ENCODE results near the gene SERINC4.

The SERINC4 gene

GRCh38 chr15:43769584-43770228 lies 30.3 kb downstream of the SERINC4 start:
- H3K27ac ChIP-seq (ENCODE audit: low read depth, low read length, poor library complexity, severe bottlenecking) = peak overlapping the region; percentile 70
- peaks cover 31% of the 10 kb centered on the region for H3K4me1 ChIP-seq (ENCODE audit: insufficient read depth, low read length, severe bottlenecking)
- H3K79me2 ChIP-seq (ENCODE audit: insufficient read depth, low read length) = no peaks in the 10 kb centered on the region
- no peak overlapping the region for H2AFZ ChIP-seq (ENCODE audit: low read length)
- no peaks in the 10 kb centered on the region for H4K20me1 ChIP-seq (ENCODE audit: insufficient read depth, low read length)
- no peaks in the 10 kb centered on the region for H3K9me2 ChIP-seq (ENCODE audit: low read depth, low read length)
- peaks cover 100% of the 10 kb centered on the region for H3K36me3 ChIP-seq (ENCODE audit: insufficient read depth, low read length)
- no peak overlapping the region for H3K4me3 ChIP-seq (ENCODE audit: low read depth, low read length, poor library complexity, severe bottlenecking)
- TF ChIP-seq EZH2 (IDR thresholded peaks at IDR 0.05; ENCODE audit: borderline replicate concordance, low read length) (no peak), CTCF (IDR thresholded peaks at IDR 0.05; ENCODE audit: low read length) (peak; percentile 93)
- no peaks in the 10 kb centered on the region for H3K9me3 ChIP-seq (ENCODE audit: low read length)
- H3K9ac ChIP-seq (ENCODE audit: low read length) = no peak overlapping the region
- H3K4me2 ChIP-seq (ENCODE audit: low read length) = no peak overlapping the region
- H3F3A ChIP-seq (ENCODE audit: insufficient read depth, low read length) = peaks cover 55% of the 10 kb centered on the region
- no peaks in the 10 kb centered on the region for H3K27me3 ChIP-seq (ENCODE audit: insufficient read depth, low read length)

- Histone ChIP-seq H3K9ac (ENCODE audit: low read length) (no peak overlapping the region), H3K27ac (ENCODE audit: low read depth, low read length, poor library complexity, severe bottlenecking) (no peak overlapping the region), H3K4me2 (ENCODE audit: low read length) (no peak overlapping the region), H3K27me3 (ENCODE audit: insufficient read depth, low read length) (no peaks in the 10 kb centered on the region), H3K36me3 (ENCODE audit: insufficient read depth, low read length) (peaks cover 98% of the 10 kb centered on the region), H4K20me1 (ENCODE audit: insufficient read depth, low read length) (no peaks in the 10 kb centered on the region), H3K9me3 (ENCODE audit: low read length) (no peaks in the 10 kb centered on the region), H3K79me2 (ENCODE audit: insufficient read depth, low read length) (no peaks in the 10 kb centered on the region), H3K9me2 (ENCODE audit: low read depth, low read length) (no peaks in the 10 kb centered on the region), H3K4me3 (ENCODE audit: low read depth, low read length, poor library complexity, severe bottlenecking) (no peak overlapping the region), H2AFZ (ENCODE audit: low read length) (no peak overlapping the region), H3K4me1 (ENCODE audit: insufficient read depth, low read length, severe bottlenecking) (no peaks in the 10 kb centered on the region), H3F3A (ENCODE audit: insufficient read depth, low read length) (peaks cover 16% of the 10 kb centered on the region)
- no peak for TF ChIP-seq CTCF (IDR thresholded peaks at IDR 0.05; ENCODE audit: low read length)
These were observed 36.1 kb downstream of the SERINC4 start for GRCh38 chr15:43763819-43764446.

- TF ChIP-seq CTCF (IDR thresholded peaks at IDR 0.05; ENCODE audit: low read length) = no peak
- no peak for TF ChIP-seq EZH2 (IDR thresholded peaks at IDR 0.05; ENCODE audit: borderline replicate concordance, low read length)
- peaks cover 15% of the 10 kb centered on the region for H3F3A ChIP-seq (ENCODE audit: insufficient read depth, low read length)
- H3K27ac ChIP-seq (ENCODE audit: low read depth, low read length, poor library complexity, severe bottlenecking) = no peak overlapping the region
- no peak overlapping the region for H3K9ac ChIP-seq (ENCODE audit: low read length)
- H2AFZ ChIP-seq (ENCODE audit: low read length) = no peak overlapping the region
- no peaks in the 10 kb centered on the region for H4K20me1 ChIP-seq (ENCODE audit: insufficient read depth, low read length)
- H3K9me2 ChIP-seq (ENCODE audit: low read depth, low read length) = no peaks in the 10 kb centered on the region
- no peak overlapping the region for H3K4me2 ChIP-seq (ENCODE audit: low read length)
- no peaks in the 10 kb centered on the region for H3K79me2 ChIP-seq (ENCODE audit: insufficient read depth, low read length)
- H3K36me3 ChIP-seq (ENCODE audit: insufficient read depth, low read length) = peaks cover 93% of the 10 kb centered on the region
- H3K27me3 ChIP-seq (ENCODE audit: insufficient read depth, low read length) = no peaks in the 10 kb centered on the region
- no peaks in the 10 kb centered on the region for H3K9me3 ChIP-seq (ENCODE audit: low read length)
- H3K4me3 ChIP-seq (ENCODE audit: low read depth, low read length, poor library complexity, severe bottlenecking) = no peak overlapping the region
- H3K4me1 ChIP-seq (ENCODE audit: insufficient read depth, low read length, severe bottlenecking) = no peaks in the 10 kb centered on the region
These were observed 37.2 kb downstream of the SERINC4 start for GRCh38 chr15:43762824-43763223.
